ENCODE data around the gene TSHZ2. TPM values are rescaled to one million over a fixed set of nuclear protein-coding genes. Genes with fewer than 3 reads are reported as not detected.

TSHZ2 gene
- polyA plus RNA-seq, 1 donor from 2014 or later = 4.6 TPM

DNA sequence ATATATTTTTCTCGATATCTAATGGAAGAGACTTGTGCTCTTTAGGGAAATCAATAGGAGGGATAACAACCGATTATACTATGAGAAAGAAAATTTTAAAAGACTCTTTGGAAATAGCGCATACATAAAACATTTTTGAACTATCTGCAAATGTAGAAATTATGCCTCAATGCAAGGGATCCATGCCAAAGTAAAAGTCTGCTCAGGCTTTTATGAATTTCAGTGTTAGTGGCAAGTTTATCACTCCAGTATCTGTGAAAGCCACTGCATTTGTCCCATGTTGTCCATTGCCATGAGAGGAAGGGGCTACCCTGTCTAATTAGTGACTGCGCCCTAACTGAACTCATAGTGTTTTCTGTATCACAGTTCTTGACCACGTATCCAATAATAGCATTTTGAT is 81.4 kb downstream of the TSHZ2 start:
- Histone ChIP-seq H3K9me2 (ENCODE audit: insufficient read depth, low read length) (no peaks in the 10 kb centered on the region), H4K20me1 (ENCODE audit: insufficient read depth) (no peaks in the 10 kb centered on the region), H3K36me3 (ENCODE audit: insufficient read depth, low read length) (no peaks in the 10 kb centered on the region), H3K9me3 (ENCODE audit: low read length) (no peaks in the 10 kb centered on the region), H3K27me3 (ENCODE audit: insufficient read depth, low read depth, low read length) (no peaks in the 10 kb centered on the region), H3F3A (ENCODE audit: insufficient read depth, low read length, poor library complexity, severe bottlenecking) (no peaks in the 10 kb centered on the region), H3K4me3 (ENCODE audit: low read length) (no peak overlapping the region), H3K4me2 (ENCODE audit: low read length) (no peak overlapping the region), H2AFZ (ENCODE audit: low read depth, low read length) (no peak overlapping the region), H3K27ac (ENCODE audit: low read length) (peak overlapping the region; percentile 16), H3K79me2 (replicated peaks; ENCODE audit: insufficient read depth, low read length) (no peaks in the 10 kb centered on the region), H3K9ac (ENCODE audit: low read length) (no peak overlapping the region)
- TF ChIP-seq EZH2 (IDR thresholded peaks at IDR 0.05; ENCODE audit: borderline replicate concordance, insufficient read depth, low read length, poor library complexity, severe bottlenecking) (no peak), SMC3 (conservative IDR thresholded peaks at IDR 0.05; ENCODE audit: poor library complexity) (no peak), EP300 (conservative IDR thresholded peaks at IDR 0.05; ENCODE audit: poor library complexity, severe bottlenecking) (no peak), MXI1 (conservative IDR thresholded peaks at IDR 0.05; ENCODE audit: poor library complexity, severe bottlenecking) (no peak), TAF1 (IDR thresholded peaks at IDR 0.05; ENCODE audit: low read depth) (no peak), RAD21 (conservative IDR thresholded peaks at IDR 0.05) (no peak), POLR2AphosphoS5 (IDR thresholded peaks at IDR 0.05) (no peak)
- TF ChIP-seq, protein P1, sequence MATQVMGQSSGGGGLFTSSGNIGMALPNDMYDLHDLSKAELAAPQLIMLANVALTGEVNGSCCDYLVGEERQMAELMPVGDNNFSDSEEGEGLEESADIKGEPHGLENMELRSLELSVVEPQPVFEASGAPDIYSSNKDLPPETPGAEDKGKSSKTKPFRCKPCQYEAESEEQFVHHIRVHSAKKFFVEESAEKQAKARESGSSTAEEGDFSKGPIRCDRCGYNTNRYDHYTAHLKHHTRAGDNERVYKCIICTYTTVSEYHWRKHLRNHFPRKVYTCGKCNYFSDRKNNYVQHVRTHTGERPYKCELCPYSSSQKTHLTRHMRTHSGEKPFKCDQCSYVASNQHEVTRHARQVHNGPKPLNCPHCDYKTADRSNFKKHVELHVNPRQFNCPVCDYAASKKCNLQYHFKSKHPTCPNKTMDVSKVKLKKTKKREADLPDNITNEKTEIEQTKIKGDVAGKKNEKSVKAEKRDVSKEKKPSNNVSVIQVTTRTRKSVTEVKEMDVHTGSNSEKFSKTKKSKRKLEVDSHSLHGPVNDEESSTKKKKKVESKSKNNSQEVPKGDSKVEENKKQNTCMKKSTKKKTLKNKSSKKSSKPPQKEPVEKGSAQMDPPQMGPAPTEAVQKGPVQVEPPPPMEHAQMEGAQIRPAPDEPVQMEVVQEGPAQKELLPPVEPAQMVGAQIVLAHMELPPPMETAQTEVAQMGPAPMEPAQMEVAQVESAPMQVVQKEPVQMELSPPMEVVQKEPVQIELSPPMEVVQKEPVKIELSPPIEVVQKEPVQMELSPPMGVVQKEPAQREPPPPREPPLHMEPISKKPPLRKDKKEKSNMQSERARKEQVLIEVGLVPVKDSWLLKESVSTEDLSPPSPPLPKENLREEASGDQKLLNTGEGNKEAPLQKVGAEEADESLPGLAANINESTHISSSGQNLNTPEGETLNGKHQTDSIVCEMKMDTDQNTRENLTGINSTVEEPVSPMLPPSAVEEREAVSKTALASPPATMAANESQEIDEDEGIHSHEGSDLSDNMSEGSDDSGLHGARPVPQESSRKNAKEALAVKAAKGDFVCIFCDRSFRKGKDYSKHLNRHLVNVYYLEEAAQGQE (IDR thresholded peaks at IDR 0.05; ENCODE audit: borderline replicate concordance) = no peak
- TF ChIP-seq, protein P2, sequence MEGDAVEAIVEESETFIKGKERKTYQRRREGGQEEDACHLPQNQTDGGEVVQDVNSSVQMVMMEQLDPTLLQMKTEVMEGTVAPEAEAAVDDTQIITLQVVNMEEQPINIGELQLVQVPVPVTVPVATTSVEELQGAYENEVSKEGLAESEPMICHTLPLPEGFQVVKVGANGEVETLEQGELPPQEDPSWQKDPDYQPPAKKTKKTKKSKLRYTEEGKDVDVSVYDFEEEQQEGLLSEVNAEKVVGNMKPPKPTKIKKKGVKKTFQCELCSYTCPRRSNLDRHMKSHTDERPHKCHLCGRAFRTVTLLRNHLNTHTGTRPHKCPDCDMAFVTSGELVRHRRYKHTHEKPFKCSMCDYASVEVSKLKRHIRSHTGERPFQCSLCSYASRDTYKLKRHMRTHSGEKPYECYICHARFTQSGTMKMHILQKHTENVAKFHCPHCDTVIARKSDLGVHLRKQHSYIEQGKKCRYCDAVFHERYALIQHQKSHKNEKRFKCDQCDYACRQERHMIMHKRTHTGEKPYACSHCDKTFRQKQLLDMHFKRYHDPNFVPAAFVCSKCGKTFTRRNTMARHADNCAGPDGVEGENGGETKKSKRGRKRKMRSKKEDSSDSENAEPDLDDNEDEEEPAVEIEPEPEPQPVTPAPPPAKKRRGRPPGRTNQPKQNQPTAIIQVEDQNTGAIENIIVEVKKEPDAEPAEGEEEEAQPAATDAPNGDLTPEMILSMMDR (IDR thresholded peaks at IDR 0.05; ENCODE audit: poor library complexity, severe bottlenecking) = no peak

DNA sequence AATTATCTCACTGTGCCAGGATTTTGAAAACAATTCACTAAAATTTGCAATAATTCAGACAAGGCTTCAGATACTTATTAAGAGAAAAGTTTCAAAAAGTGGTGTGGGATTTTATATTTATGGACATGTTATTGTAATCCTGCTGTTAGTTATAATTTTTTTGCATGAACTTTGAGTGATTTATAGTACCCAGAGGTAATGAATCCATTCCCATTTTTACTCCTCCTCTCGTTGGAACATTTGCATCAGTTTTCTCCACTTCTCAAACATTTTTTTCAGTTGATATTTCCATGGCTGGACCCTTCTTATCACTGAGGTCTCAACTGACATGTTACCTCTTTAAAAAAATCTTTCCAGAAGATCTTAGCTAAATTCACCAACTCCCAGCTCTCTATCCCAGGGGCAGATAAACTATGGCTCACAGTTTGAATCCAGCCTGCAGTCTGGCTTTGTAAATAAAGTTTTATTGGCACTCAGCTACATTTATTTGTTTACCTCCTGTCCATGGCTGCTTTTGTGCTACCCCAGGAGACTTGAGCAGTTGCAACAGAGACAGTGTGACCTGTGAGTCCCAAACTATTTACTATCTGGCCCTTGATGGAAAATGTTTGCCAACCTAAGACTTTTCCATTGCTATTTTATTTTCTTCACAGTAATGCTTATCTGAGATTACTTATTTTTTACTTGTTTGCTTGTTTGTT is 83.4 kb downstream of the TSHZ2 start:
- H3K79me2 ChIP-seq (replicated peaks; ENCODE audit: insufficient read depth, low read length) = no peaks in the 10 kb centered on the region
- no peak overlapping the region for H3K4me3 ChIP-seq (ENCODE audit: low read length)
- H3K36me3 ChIP-seq (ENCODE audit: insufficient read depth, low read length) = no peaks in the 10 kb centered on the region
- H3K9me3 ChIP-seq (ENCODE audit: low read length) = no peaks in the 10 kb centered on the region
- no peak overlapping the region for H2AFZ ChIP-seq (ENCODE audit: low read depth, low read length)
- H3F3A ChIP-seq (ENCODE audit: insufficient read depth, low read length, poor library complexity, severe bottlenecking) = no peaks in the 10 kb centered on the region
- H3K27ac ChIP-seq (ENCODE audit: low read length) = no peak overlapping the region
- H3K9ac ChIP-seq (ENCODE audit: low read length) = no peak overlapping the region
- TF ChIP-seq EZH2 (IDR thresholded peaks at IDR 0.05; ENCODE audit: borderline replicate concordance, insufficient read depth, low read length, poor library complexity, severe bottlenecking) = no peak
- TF ChIP-seq, protein P1 (IDR thresholded peaks at IDR 0.05; ENCODE audit: borderline replicate concordance) = no peak
- no peak for TF ChIP-seq RAD21 (conservative IDR thresholded peaks at IDR 0.05)
- no peaks in the 10 kb centered on the region for H3K27me3 ChIP-seq (ENCODE audit: insufficient read depth, low read depth, low read length)
- H3K4me2 ChIP-seq (ENCODE audit: low read length) = no peak overlapping the region
- H3K9me2 ChIP-seq (ENCODE audit: insufficient read depth, low read length) = no peaks in the 10 kb centered on the region
- H4K20me1 ChIP-seq (ENCODE audit: insufficient read depth) = no peaks in the 10 kb centered on the region
